OCI-LY1 (cell line): Measurements from ENCODE around the gene FAM131C.

Source experiments
- H2AFZ ChIP-seq: fragments of 200-600 bp; sonication (generic), shearing (Covaris generic); 2 replicates; pipeline ENCODE4 v1.6.0; 2014; ENCODE audit warnings: antibody characterized with exemption, mild to moderate bottlenecking, low read length
- H3F3A ChIP-seq: fragments of 200-600 bp; sonication (generic), shearing (Covaris generic); 2 replicates; pipeline ENCODE4 v1.6.0; 2014; ENCODE audit warnings: mild to moderate bottlenecking, antibody characterized with exemption, low read length, moderate library complexity; ENCODE audit not compliant: insufficient read depth
- H3K27ac ChIP-seq: fragments of 200-600 bp; sonication (generic); 2 replicates; pipeline ENCODE4 v1.5.1; 2014; ENCODE audit warnings: low read length, mixed run types, mild to moderate bottlenecking, low read depth; ENCODE audit not compliant: poor library complexity, severe bottlenecking
- H3K27me3 ChIP-seq: fragments of 200-600 bp; sonication (generic); 2 replicates; pipeline ENCODE4 v1.6.0; 2014; ENCODE audit warnings: antibody characterized with exemption, mild to moderate bottlenecking, low read length, moderate library complexity; ENCODE audit not compliant: insufficient read depth
- H3K36me3 ChIP-seq: fragments of 200-600 bp; sonication (generic); 2 replicates; pipeline ENCODE4 v1.6.1; 2014; ENCODE audit warnings: mild to moderate bottlenecking, antibody characterized with exemption, low read length, moderate library complexity, mixed read lengths; ENCODE audit not compliant: insufficient read depth
- H3K4me1 ChIP-seq: fragments of 200-600 bp; sonication (generic); 2 replicates; pipeline ENCODE4 v1.5.1; 2014; ENCODE audit warnings: mild to moderate bottlenecking, low read length, moderate library complexity; ENCODE audit not compliant: insufficient read depth, severe bottlenecking
- H3K4me2 ChIP-seq: fragments of 200-600 bp; sonication (generic), shearing (Covaris generic); 2 replicates; pipeline ENCODE4 v1.6.1; 2014; ENCODE audit warnings: low read length
- H3K4me3 ChIP-seq: fragments of 200-600 bp; sonication (generic); 2 replicates; pipeline ENCODE4 v1.5.1; 2014; ENCODE audit warnings: low read length, low read depth, mild to moderate bottlenecking, mixed read lengths; ENCODE audit not compliant: poor library complexity, severe bottlenecking
- H3K79me2 ChIP-seq: fragments of 200-600 bp; shearing (Covaris generic); 2 replicates; pipeline ENCODE4 v1.6.1; 2016; ENCODE audit warnings: mixed run types, low read length, mixed read lengths; ENCODE audit not compliant: insufficient read depth
- H3K9ac ChIP-seq: fragments of 200-600 bp; sonication (generic), shearing (Covaris generic); 2 replicates; pipeline ENCODE4 v1.6.1; 2014; ENCODE audit warnings: mild to moderate bottlenecking, low read length, mixed read lengths
- H3K9me2 ChIP-seq: fragments of 200-600 bp; sonication (generic), shearing (Covaris generic); 2 replicates; pipeline ENCODE4 v1.6.1; 2014; ENCODE audit warnings: low read depth, mild to moderate bottlenecking, low read length, mixed read lengths
- H3K9me3 ChIP-seq: fragments of 200-600 bp; shearing (Covaris generic); 2 replicates; pipeline ENCODE4 v1.6.1; 2014; ENCODE audit warnings: low read length, mixed read lengths
- H4K20me1 ChIP-seq: fragments of 200-600 bp; sonication (generic), shearing (Covaris generic); 2 replicates; pipeline ENCODE4 v1.6.0; 2016; ENCODE audit warnings: mild to moderate bottlenecking, low read length; ENCODE audit not compliant: insufficient read depth
- CTCF ChIP-seq: fragments of 200-600 bp; sonication (generic), shearing (Covaris generic); IDR thresholded peaks from 2 replicates; pipeline ENCODE4 v1.5.1; 2017; ENCODE audit warnings: mild to moderate bottlenecking, antibody characterized with exemption, low read length, moderate library complexity, mixed read lengths
- EZH2 ChIP-seq: fragments of 200-600 bp; sonication (generic), shearing (Covaris generic); IDR thresholded peaks from 2 replicates; pipeline ENCODE4 v1.8.0; 2017; ENCODE audit warnings: borderline replicate concordance, mixed run types, mild to moderate bottlenecking, antibody characterized with exemption, low read length, moderate library complexity, mixed read lengths

The FAM131C gene

DNA sequence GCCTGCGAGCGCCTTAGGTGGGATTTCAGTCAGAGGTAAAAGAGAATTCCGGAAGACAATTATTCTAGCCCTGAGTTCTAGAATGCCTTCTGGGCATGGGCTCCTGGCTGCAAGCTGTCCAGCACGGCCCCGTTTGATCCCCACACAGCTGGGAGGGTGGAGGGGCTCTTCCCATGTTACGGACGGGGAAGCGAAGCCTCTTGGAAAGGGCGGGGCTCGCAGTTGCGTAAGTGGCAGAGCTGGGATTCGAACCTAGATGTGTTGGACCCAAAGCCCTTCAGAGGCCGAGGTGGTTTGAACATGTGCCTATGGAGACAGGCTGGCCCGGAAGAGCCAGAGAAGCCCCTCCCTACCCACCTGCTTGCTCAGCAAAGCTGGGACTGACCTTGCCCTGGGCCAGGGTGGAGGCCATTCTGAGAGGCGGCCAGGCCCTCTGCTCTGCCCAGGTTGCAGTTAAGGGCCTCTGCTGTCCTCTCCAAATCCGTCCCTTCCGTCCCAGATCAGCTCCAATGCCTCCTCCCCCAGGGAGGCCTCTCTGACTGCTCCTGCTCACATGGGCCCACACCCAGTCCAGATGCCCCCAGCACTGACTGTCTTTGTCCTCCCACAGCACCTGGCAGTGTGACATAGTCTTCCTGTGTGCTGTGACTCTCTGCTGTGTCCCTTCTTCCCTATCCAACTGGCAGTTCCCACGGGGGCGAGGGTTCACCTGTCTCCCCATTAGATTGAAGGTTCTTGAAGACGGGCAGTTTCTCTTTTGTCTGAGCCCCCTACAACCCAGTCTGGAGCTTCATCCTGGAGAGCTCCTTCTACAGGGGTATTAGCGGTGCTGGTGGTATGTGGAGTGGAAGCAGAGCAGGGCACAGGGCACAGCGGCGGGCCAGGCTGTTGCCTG is 54.5 kb downstream of the FAM131C start:
- H3K9ac ChIP-seq = no peak overlapping the region
- H3K27ac ChIP-seq = no peak overlapping the region
- no peaks in the 10 kb centered on the region for H3K9me2 ChIP-seq

DNA sequence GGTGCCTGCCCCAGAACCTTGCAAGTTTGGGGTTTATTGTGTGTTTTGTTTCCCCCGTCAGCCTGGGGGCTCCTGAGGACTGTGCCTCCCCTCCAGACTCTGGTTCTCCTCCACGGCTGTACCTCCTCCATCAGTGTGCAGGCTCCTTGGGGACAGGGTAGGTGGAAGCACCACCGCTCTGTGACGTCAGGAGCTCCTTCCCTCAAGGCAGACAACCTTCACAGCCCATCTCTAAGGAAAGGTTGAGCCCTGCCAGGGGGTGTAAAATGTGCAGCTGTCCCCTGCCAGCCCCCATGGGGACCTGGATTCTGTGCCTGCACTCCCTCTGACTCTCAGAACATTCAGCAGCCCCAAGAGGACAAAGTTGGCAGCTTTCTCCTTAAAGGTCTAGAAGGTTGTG is 55.1 kb downstream of the FAM131C start:
- no peaks in the 10 kb centered on the region for H3K9me2 ChIP-seq
- H3K79me2 ChIP-seq = no peaks in the 10 kb centered on the region
- H3K36me3 ChIP-seq = no peaks in the 10 kb centered on the region
- H3K9me3 ChIP-seq = no peaks in the 10 kb centered on the region
- H3K4me3 ChIP-seq = no peak overlapping the region
- H3K4me2 ChIP-seq = no peak overlapping the region
- TF ChIP-seq EZH2 (no peak), CTCF (no peak)
- peaks cover 14% of the 10 kb centered on the region for H3K4me1 ChIP-seq
- no peak overlapping the region for H2AFZ ChIP-seq
- H3K9ac ChIP-seq = no peak overlapping the region
- H3K27ac ChIP-seq = no peak overlapping the region
- H3F3A ChIP-seq = no peaks in the 10 kb centered on the region
- H4K20me1 ChIP-seq = no peaks in the 10 kb centered on the region
- peaks cover 8% of the 10 kb centered on the region; the same call in 1 of the 2 replicates for H3K27me3 ChIP-seq

More for the DNA sequence above, 54.5 kb downstream of the FAM131C start:
- Histone ChIP-seq H3K36me3 (no peaks in the 10 kb centered on the region), H3K27me3 (peaks cover 8% of the 10 kb centered on the region; the same call in 1 of the 2 replicates), H3K4me1 (peaks cover 10% of the 10 kb centered on the region), H3K9me3 (no peaks in the 10 kb centered on the region), H3K4me2 (no peak overlapping the region), H3F3A (no peaks in the 10 kb centered on the region), H3K79me2 (no peaks in the 10 kb centered on the region), H4K20me1 (no peaks in the 10 kb centered on the region), H3K4me3 (no peak overlapping the region), H2AFZ (no peak overlapping the region)
- TF ChIP-seq CTCF (no peak), EZH2 (no peak)

DNA sequence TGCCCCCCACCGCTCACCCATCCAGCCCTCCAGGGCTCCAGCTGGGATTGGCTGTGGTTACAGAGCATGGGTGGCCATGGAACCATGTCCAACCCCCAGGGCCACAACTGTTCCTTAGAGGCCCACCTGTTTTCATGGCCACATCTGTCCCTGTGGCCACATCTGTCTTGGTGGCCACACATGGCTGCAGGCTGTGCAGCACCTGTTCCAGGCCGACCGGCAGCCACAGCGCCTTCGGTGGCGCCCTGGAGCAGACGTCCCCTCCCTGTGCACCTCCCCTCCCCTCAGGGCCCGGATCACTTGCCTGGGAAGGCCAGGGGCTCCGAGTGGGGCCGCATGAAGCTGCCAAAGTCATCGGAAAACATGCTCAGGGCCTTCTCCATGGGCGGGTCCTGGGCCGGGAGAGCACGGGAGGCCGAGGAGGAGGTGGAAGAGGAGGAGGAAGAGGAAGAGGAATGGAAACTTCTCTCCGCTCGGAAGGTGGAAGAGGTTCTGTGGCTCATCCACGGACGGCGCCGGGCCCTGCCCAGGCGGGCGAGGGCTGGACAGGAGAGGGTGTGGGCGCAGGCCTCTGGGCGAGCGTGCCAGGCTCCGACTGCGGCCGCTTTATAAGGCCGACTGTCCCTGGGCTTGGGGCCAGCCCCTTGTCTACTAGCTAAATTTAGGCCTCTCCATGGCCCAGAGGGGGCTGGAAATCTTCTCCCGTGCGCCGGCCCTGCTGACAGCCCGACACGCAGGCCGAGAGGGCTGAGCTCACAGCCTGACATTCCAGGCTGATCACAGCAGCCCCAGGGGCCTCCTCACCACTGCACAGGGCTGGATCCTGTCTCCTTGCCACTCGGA is 55.8 kb downstream of the FAM131C start, which contains the start of gene HSPB7:
Gene HSPB7, minus strand, starts transcription at position 583 of the 843 bp plus-strand sequence. Its CDS starts 80 bp downstream, at position 503.
- no peaks in the 10 kb centered on the region for H3F3A ChIP-seq
- peaks cover 20% of the 10 kb centered on the region for H3K4me1 ChIP-seq
- peaks cover 8% of the 10 kb centered on the region; the same call in 1 of the 2 replicates for H3K27me3 ChIP-seq
- no peaks in the 10 kb centered on the region for H3K9me2 ChIP-seq
- H3K27ac ChIP-seq = no peak within 1 kb of the TSS
- no peak within 1 kb of the TSS for H3K4me3 ChIP-seq
- no peaks in the 10 kb centered on the region for H3K9me3 ChIP-seq
- TF ChIP-seq CTCF (0 out of 2 replicates have a peak, but pooled peaks have one; percentile 13), EZH2 (no peak)
- no peak within 1 kb of the TSS for H3K9ac ChIP-seq
- H2AFZ ChIP-seq = no peak within 1 kb of the TSS
- no peaks in the 10 kb centered on the region for H3K79me2 ChIP-seq
- H4K20me1 ChIP-seq = no peaks in the 10 kb centered on the region
- H3K36me3 ChIP-seq = no peaks in the 10 kb centered on the region
- H3K4me2 ChIP-seq = no peak within 1 kb of the TSS
